Activated T-helper 1 cell treated with anti-CD3 and anti-CD28 coated beads, Interleukin-2, amount 50 U/mL, for 16 hours (primary cell): ENCODE data around the gene ORMDL1.
"Not testable (repeated sequence)": the region's sequence is repeated elsewhere in the genome, so short reads cannot be mapped to it uniquely, and the experiment has no call there.

Experiments used
- DNase-seq, 2 donors: peaks; one replicate each; pipeline ENCODE4 v3.0.0-alpha.2; 2020; ENCODE audit warnings: low read depth in 1 of 2, low spot score in 1 of 2

Gene ORMDL1

DNA sequence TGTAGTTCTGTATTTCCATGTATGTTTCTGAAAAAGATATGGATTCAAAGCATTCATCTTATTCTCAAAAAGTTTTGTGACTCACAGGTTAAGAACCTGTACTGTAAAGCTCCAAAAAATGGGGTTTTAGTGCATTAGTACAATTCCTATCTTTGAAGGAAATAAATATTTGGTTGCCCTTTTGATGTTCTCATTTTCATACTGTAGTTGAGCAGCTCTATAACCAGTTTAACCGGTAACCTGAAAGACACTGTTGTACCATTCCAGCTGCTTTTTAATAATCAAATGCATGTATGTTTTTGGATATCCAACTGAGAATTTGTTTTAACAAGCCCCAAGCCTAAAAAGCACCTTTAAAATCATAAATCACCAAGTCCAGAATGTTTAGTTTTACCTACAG lies 11.9 kb downstream of the ORMDL1 start:
- DNase-seq, result no peak

DNA sequence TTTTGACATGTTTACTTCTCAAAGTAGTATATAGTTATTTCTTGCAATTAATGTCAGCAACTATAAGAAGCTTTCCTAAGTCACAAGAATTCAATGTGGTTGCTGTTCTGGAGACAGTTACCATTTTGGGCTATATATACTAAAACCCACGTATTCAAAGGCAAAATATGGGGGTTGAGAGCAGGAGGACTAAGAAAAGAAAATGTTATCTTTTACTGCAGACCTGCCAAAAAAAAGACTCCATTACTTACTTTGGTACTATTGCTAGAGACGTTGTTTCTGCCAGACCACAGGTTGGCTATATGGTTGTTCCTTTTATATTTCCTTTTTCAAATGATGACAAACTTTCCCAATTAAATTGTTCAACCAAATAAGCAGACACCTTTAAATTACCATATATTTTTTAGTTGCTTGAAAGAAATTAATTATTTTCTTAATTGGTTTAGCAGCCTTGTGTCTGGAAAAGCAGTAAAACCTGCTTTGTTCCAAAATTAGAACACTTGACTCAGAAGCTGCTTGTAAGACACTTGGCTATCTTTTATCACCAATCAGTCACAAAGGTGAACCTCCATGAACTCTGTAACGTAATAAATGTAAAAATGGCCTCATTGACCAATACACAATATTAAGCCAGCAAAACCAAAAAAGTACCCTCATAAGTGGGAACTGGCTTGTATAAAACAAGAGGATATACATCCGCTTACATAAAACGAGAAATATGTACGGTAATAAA lies 13.4 kb downstream of the ORMDL1 start:
- no peak for DNase-seq

DNA sequence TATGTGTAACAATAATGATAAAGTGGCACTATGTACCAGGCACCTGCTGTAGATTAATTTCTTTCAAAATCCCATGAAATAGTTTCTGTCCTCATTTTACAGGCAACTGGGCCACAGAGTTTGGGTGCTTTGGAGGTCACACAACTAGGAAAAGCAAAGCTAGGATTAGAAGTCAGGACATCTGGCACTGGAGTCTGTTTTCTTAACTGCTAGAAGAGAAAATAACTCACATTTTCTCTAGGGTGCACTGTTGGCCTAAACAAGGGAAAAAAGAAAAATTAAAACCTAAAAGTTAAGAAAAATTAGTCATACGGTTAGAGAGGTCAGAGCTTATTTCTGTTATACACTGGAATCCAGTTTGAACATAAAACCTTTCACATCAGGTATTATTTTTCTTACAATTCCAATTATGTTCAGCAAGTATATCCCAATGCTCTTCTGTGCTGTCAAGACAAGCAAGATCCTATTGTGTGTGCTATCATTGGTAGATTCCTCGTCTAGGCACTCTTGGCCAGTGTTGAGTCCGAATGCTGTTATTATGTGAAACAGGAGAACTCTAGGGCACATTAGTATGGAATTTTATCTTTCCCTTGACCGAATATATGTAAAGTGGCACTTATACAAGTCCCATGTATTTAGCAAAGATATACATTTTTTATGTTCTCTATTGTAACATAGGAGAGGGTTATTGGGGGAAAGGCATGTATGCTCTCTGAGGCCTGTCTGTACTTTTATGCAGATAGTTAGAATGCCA lies 20.1 kb downstream of the ORMDL1 start:
- no peak for DNase-seq

DNA sequence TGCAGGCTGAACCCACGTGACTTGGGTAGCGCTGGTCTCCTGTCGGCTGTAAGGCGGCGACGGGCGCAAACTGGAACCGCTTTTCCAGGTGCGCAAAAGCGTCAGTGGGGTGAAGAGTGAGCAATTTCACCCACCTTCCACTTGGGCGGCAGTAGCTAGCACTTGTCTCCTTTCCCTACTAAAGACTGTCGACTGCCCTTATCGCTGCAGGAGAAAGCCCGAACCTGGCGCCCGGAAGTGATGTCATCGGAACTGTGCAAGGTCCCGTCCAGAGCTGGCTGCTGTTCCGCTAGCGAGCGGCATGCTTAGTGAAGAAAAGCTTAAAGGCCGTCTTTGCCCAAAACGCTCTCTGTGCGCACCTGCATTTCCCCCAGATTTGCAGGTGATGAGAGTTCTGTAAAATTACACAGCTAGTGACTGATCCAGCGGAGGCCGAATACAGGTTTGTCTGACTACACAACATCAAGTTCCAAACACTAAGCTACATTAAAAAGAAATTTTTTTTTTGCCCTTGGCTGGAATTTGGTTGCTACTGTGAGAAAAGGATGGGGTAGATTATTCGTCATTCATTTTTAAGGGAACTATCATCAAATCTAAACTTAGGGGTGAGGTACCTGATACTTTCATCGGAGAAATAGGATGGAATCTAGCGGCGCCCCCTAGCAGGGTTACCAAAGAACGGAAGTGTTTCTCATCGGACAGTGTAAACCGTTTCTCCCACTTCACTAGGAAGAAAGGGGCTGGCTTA lies 21.4 kb downstream of the ORMDL1 start, which contains the start of gene OSGEPL1:
TSS of gene OSGEPL1 (minus strand) at position 242 of the 748 bp plus-strand sequence. CDS start 1,152 bp downstream, outside the sequence.
- DNase-seq, result peak; percentile 80 to 81

DNA sequence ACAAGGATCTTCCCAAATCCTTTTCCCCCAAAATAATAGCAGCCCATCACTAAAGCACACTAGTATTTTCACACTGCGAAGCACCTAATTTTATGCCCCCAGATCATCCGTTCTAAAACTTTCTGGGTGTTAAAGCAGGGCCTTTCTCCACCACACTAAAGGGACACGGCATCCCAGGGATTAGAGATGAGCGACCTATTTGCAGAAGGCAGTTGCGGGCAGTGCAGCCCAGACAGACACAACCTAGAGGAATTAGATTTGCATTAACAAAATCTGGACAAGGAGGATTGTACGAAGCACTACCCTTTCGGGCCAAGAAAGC lies 21.9 kb downstream of the ORMDL1 start:
- no peak for DNase-seq

DNA sequence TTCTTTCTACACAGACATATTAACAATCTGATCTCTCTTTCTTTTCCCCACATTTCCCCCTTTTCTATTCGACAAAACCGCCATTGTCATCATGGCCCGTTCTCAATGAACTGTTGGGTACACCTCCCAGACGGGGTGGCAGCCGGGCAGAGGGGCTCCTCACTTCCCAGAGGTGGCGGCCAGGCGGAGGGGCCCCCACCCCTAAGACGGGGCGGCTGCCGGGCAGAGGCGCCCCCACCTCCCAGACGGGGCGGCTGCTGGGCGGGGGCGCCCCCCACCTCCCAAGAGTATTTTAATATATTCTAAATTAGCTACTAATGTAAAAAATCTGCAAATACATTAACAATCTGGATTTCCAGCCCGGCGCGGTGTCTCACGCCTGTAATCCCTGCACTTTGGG lies 24.0 kb downstream of the ORMDL1 start:
- not testable (repeated sequence) for DNase-seq

DNA sequence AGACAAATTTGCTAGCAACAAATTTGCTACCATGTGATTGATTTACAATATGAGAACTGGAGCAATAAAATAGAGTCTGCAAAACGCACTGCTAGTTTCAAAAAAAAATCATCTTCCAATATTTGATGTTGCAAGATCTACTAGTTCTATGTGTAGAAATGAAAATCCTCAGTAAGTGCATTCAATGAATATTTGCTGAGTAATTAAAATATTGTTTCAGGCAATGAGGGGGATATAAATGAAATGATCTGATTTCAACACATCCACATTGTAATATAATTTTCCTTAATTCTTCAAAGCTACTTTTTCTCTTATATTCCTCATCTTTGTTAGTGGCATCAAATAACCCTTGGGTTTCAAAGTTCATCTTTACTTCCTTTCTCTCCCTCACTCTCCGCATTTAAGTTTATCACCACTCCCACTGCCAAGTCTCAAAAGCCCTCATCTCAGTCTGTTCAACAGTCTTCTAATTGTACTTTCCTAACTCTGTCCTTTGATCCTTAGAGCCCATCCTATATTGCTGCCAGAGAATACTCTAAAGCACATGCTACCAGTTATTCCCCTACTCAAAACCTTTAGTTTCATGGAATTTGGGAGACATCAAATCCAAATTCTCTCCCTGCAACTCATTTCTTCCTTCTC lies 27.7 kb downstream of the ORMDL1 start:
- DNase-seq, result no peak

DNA sequence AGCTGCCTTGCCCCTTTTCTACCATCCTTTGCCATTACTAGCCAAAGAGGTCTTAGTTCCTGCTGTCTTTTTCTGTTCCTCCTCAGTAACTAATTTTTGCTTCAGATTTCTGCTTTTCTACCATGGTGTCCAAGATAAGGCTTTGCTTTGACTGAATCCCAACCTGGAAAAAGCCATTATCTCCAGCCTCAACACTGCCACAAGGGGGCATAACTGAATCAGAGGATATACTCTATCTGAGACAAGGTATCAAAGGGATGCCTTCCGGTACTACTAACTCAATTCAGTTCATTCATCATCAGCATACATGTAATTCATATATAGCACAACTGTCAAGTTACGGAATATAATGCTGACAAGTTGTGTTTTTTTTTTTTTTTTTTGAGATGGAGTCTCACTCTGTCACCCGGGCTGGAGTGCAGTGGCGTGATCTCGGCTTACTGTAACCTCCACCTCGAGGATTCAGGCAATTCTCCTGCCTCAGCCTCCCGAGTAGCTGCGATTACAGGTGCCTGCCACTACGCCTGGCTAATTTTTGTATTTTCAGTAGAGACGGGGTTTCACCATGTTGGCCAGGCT lies 33.0 kb downstream of the ORMDL1 start:
- no peak for DNase-seq

DNA sequence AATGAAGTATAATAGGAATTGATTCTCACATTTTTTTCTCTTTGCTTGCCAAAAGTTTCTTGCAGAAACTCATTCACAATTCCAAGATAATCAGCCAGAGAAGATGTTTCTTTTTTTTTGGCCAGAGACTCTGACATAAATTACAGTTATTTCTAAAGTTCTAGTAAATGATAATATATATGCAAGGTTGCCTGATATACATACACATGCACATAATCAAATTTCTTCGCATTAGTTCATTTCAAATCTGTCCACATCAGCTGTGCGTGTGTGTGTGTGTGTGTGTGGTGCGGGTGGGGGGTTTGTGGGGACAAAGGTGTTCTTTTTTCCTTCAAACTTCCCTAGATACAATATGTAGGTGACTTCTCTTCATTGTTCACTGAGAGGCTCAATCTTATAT lies 54.7 kb downstream of the ORMDL1 start:
- DNase-seq, result no peak

DNA sequence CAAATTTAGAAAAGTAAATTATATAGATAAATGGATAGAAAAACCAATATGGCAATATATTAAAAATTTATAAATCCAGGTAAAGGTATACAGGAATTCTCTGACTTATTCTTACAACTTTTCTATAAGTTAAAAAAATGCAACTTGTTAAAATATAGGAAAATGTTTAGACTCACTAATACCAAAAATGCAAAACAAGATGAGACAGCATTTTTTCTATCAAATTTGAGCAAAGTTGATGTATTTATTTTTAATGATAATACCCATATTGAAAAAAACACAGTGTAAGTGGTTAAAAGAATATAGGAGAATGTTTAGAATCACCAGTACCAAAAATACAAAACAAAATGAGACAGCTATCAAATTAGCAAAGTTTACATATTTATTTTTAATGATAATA lies 57.3 kb downstream of the ORMDL1 start:
- DNase-seq, result no peak

DNA sequence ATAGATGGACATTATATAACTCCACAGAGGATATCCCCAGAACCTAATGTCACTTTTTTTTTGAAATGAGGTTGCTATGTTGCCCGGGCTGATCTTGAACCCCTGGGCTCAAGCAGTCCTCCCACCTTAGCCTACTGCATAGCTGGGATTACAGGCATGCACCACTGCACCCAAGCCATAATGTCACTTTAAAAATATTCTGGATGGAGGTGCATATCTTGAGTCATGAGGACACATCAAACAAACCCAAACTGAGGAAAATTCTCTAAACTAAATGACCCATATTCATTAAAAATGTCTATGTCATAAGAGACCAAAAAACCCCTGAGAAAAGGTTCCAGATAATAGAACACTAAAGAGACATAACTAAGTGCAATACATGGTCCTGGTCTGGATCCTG lies 57.9 kb downstream of the ORMDL1 start:
- no peak for DNase-seq

DNA sequence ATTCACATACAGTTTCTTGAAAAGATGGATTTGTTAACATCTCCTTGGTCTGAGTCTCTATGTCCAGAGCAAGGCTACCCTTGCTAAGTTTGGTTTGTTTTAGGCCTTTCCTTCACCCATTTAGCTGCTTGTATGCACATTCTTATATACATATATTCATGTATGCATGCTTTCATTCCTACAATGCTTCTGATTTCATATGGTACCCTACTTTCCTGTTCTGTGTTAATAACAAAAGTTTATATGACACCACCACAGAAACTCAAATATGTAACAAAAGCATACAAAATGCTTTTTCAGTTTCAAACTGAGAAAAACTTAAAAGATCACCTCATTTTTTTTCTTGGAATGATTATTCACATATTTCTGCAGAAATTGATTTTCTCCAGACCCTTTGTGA lies 60.9 kb downstream of the ORMDL1 start:
- no peak for DNase-seq
